Astrocyte (in vitro differentiated cells and primary cell): ENCODE measurements around the gene B3GNT7. TPM values are rescaled to one million over a fixed set of nuclear protein-coding genes. Genes with fewer than 3 reads are reported as not detected.

ENCODE experiments used
- DNase-seq: peaks from one replicate; pipeline ENCODE4 v3.0.0-alpha.2; 2010; ENCODE audit warnings: low read depth
- FAIRE-seq: peaks from 2 replicates; lab custom pipeline; 2011; peaks lifted over from hg19 to GRCh38; lab: Jason Lieb, UNC
- H2AFZ ChIP-seq: 2 replicates; pipeline ENCODE4 v1.6.0; 2012; ENCODE audit warnings: low read depth, low read length, inconsistent platforms
- H3K27ac ChIP-seq: 2 replicates; pipeline ENCODE4 v1.5.1; 2011; ENCODE audit warnings: low read depth, low read length, inconsistent platforms
- H3K27me3 ChIP-seq: 2 replicates; pipeline ENCODE4 v1.6.0; 2011; ENCODE audit warnings: low read length, inconsistent platforms; ENCODE audit not compliant: insufficient read depth
- H3K36me3 ChIP-seq: 2 replicates; pipeline ENCODE4 v1.5.1; 2011; ENCODE audit warnings: low read length, inconsistent platforms; ENCODE audit not compliant: insufficient read depth
- H3K4me1 ChIP-seq: 2 replicates; pipeline ENCODE4 v1.5.1; 2011; ENCODE audit warnings: low read length, inconsistent platforms; ENCODE audit not compliant: insufficient read depth
- H3K4me2 ChIP-seq: 2 replicates; pipeline ENCODE4 v1.6.0; 2012; ENCODE audit warnings: low read length, inconsistent platforms
- H3K4me3 ChIP-seq: 2 replicates; pipeline ENCODE4 v1.5.1; 2011; ENCODE audit warnings: low read depth, mild to moderate bottlenecking, low read length, inconsistent platforms; ENCODE audit not compliant: insufficient read depth
- H3K79me2 ChIP-seq: 2 replicates; pipeline ENCODE4 v1.6.0; 2012; ENCODE audit warnings: mild to moderate bottlenecking, low read length, inconsistent platforms; ENCODE audit not compliant: insufficient read depth
- H3K9ac ChIP-seq: 2 replicates; pipeline ENCODE4 v1.6.0; 2012; ENCODE audit warnings: mild to moderate bottlenecking, low read length, inconsistent platforms
- H3K9me3 ChIP-seq: 2 replicates; pipeline ENCODE4 v1.5.1; 2012; ENCODE audit warnings: low read depth, mild to moderate bottlenecking, low read length, inconsistent platforms; ENCODE audit not compliant: insufficient read depth
- H4K20me1 ChIP-seq: 2 replicates; pipeline ENCODE4 v1.6.0; 2012; ENCODE audit warnings: low read length, inconsistent platforms; ENCODE audit not compliant: insufficient read depth
- H3K27ac Mint-ChIP-seq: one replicate; pipeline ENCODE4 v1.8.0; 2021; ENCODE audit warnings: mild to moderate bottlenecking, mixed read lengths; ENCODE audit not compliant: unreplicated experiment
- H3K27me3 Mint-ChIP-seq: one replicate; pipeline ENCODE4 v1.8.0; 2021; ENCODE audit warnings: low read depth, mixed read lengths; ENCODE audit not compliant: unreplicated experiment
- H3K36me3 Mint-ChIP-seq: one replicate; pipeline ENCODE4 v1.8.0; 2021; ENCODE audit warnings: low read depth, mixed read lengths; ENCODE audit not compliant: unreplicated experiment
- H3K4me1 Mint-ChIP-seq: one replicate; pipeline ENCODE4 v1.8.0; 2021; ENCODE audit warnings: low read depth, mixed read lengths; ENCODE audit not compliant: unreplicated experiment
- H3K4me3 Mint-ChIP-seq: one replicate; pipeline ENCODE4 v1.8.0; 2021; ENCODE audit warnings: mild to moderate bottlenecking, moderate library complexity, mixed read lengths; ENCODE audit not compliant: unreplicated experiment
- H3K9me3 Mint-ChIP-seq: one replicate; pipeline ENCODE4 v1.8.0; 2021; ENCODE audit warnings: mild to moderate bottlenecking, mixed read lengths; ENCODE audit not compliant: unreplicated experiment
- EZH2 ChIP-seq: IDR thresholded peaks from 2 replicates; pipeline ENCODE4 v1.6.1; 2012; ENCODE audit warnings: mild to moderate bottlenecking, low read length, inconsistent platforms; ENCODE audit not compliant: insufficient read depth
- total RNA-seq: library from RNA; stranded (reverse); gene quantifications from 2 replicates; pipeline ENCODE4 v1.2.1, GENCODE V29; 2021
- TF ChIP-seq, protein P1 (sequence below): IDR thresholded peaks from 2 replicates; pipeline ENCODE4 v1.5.1; 2011; ENCODE audit warnings: low read depth, mild to moderate bottlenecking, inconsistent platforms, low read length, moderate library complexity; ENCODE audit not compliant: insufficient read depth

Gene B3GNT7
- total RNA-seq, 1 donor from 2014 or later, result 1.7 TPM

- H3K9me3 Mint-ChIP-seq, result peaks cover 2% of the 10 kb centered on the region
- H3K4me3 Mint-ChIP-seq, result no peak overlapping the region
- FAIRE-seq, result no peak
- no peaks in the 10 kb centered on the region for H3K36me3 Mint-ChIP-seq
- Histone ChIP-seq H3K4me1 (no peaks in the 10 kb centered on the region), H3K9ac (no peak overlapping the region), H3K4me2 (no peak overlapping the region), H3K9me3 (no peaks in the 10 kb centered on the region), H3K4me3 (no peak overlapping the region), H3K79me2 (no peaks in the 10 kb centered on the region), H3K27me3 (no peaks in the 10 kb centered on the region), H4K20me1 (no peaks in the 10 kb centered on the region), H3K27ac (no peak overlapping the region), H2AFZ (no peak overlapping the region), H3K36me3 (no peaks in the 10 kb centered on the region)
- H3K27me3 Mint-ChIP-seq, result peaks cover 12% of the 10 kb centered on the region
- no peak for TF ChIP-seq EZH2
- TF ChIP-seq, protein P1, sequence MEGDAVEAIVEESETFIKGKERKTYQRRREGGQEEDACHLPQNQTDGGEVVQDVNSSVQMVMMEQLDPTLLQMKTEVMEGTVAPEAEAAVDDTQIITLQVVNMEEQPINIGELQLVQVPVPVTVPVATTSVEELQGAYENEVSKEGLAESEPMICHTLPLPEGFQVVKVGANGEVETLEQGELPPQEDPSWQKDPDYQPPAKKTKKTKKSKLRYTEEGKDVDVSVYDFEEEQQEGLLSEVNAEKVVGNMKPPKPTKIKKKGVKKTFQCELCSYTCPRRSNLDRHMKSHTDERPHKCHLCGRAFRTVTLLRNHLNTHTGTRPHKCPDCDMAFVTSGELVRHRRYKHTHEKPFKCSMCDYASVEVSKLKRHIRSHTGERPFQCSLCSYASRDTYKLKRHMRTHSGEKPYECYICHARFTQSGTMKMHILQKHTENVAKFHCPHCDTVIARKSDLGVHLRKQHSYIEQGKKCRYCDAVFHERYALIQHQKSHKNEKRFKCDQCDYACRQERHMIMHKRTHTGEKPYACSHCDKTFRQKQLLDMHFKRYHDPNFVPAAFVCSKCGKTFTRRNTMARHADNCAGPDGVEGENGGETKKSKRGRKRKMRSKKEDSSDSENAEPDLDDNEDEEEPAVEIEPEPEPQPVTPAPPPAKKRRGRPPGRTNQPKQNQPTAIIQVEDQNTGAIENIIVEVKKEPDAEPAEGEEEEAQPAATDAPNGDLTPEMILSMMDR, result no peak
- H3K27ac Mint-ChIP-seq, result no peak overlapping the region
- H3K4me1 Mint-ChIP-seq, result peaks cover 2% of the 10 kb centered on the region
- no peak for DNase-seq
These were observed 25.6 kb downstream of the B3GNT7 start for GRCh38 chr2:231421051-231421580.

DNA sequence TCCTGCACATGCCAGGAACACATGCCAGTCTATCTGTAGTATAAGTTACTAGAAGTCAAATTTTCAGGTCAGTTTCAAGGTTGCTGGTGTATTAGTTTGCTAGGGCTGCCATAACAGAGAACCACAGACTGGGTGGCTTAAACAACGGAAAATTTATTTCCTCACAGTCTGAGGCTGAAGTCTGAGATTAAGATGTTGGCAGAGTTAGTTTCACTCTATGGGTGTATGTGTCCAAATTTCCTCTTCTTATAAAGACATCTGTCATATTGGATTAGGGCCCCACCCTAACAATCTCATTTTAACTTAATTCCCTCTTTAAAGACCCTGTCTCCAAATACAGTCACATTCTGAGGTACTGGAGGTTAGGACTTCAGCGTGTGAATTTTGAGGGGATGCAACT lies 26.5 kb downstream of the B3GNT7 start:
- Histone ChIP-seq H3K4me3 (no peak overlapping the region), H3K4me1 (no peaks in the 10 kb centered on the region), H3K4me2 (no peak overlapping the region), H3K27ac (no peak overlapping the region), H3K36me3 (no peaks in the 10 kb centered on the region), H4K20me1 (no peaks in the 10 kb centered on the region), H3K27me3 (no peaks in the 10 kb centered on the region), H3K9ac (no peak overlapping the region), H2AFZ (no peak overlapping the region), H3K79me2 (no peaks in the 10 kb centered on the region), H3K9me3 (no peaks in the 10 kb centered on the region)
- no peak for FAIRE-seq
- DNase-seq, result no peak
- Mint-ChIP-seq H3K36me3 (no peaks in the 10 kb centered on the region), H3K4me1 (peaks cover 2% of the 10 kb centered on the region), H3K4me3 (no peak overlapping the region), H3K9me3 (peaks cover 2% of the 10 kb centered on the region), H3K27me3 (peaks cover 12% of the 10 kb centered on the region), H3K27ac (no peak overlapping the region)
- no peak for TF ChIP-seq EZH2
- TF ChIP-seq, protein P1, result no peak

- Histone ChIP-seq H3K79me2 (no peaks in the 10 kb centered on the region), H2AFZ (no peak overlapping the region), H3K27me3 (no peaks in the 10 kb centered on the region), H3K27ac (no peak overlapping the region), H3K36me3 (no peaks in the 10 kb centered on the region), H3K4me1 (no peaks in the 10 kb centered on the region), H3K4me2 (no peak overlapping the region), H3K9me3 (no peaks in the 10 kb centered on the region), H3K4me3 (no peak overlapping the region), H3K9ac (no peak overlapping the region), H4K20me1 (no peaks in the 10 kb centered on the region)
- no peak for FAIRE-seq
- Mint-ChIP-seq H3K4me3 (no peak overlapping the region), H3K4me1 (peaks cover 2% of the 10 kb centered on the region), H3K36me3 (no peaks in the 10 kb centered on the region), H3K27ac (no peak overlapping the region), H3K9me3 (peaks cover 2% of the 10 kb centered on the region), H3K27me3 (peaks cover 12% of the 10 kb centered on the region)
- TF ChIP-seq, protein P1, result no peak
- no peak for TF ChIP-seq EZH2
- DNase-seq, result no peak
These were observed 27.7 kb downstream of the B3GNT7 start for GRCh38 chr2:231423176-231423575.
